SKM-1 (cell line): ENCODE measurements around the gene WBP1L.
"Not testable (repeated sequence)": the region's sequence is repeated elsewhere in the genome, so short reads cannot be mapped to it uniquely, and the experiment has no call there.

Experiments
- DNase-seq: peaks from one replicate; lab custom pipeline; 2025; ENCODE audit not compliant: unreplicated experiment; lab: John Stamatoyannopoulos, UW

Gene WBP1L

GRCh38 chr10:102721954-102722353, 21.8 kb upstream of the WBP1L start:
- no peak for DNase-seq

- no peak for DNase-seq
These were observed 19.8 kb upstream of the WBP1L start for GRCh38 chr10:102723989-102724388.

GRCh38 chr10:102726274-102726673, 17.5 kb upstream of the WBP1L start:
- DNase-seq, result no peak

GRCh38 chr10:102727037-102727818, 16.5 kb upstream of the WBP1L start:
- no peak for DNase-seq

- DNase-seq, result peak; percentile 49
These were observed 14.4 kb upstream of the WBP1L start for GRCh38 chr10:102729029-102730026.

- DNase-seq, result no peak
These were observed 12.4 kb upstream of the WBP1L start for GRCh38 chr10:102731222-102731800.

- DNase-seq, result no peak
These were observed 11.1 kb upstream of the WBP1L start for GRCh38 chr10:102732661-102733060.

GRCh38 chr10:102735065-102735562, 8.6 kb upstream of the WBP1L start:
- DNase-seq, result no peak

GRCh38 chr10:102738692-102739121, 5.0 kb upstream of the WBP1L start:
- DNase-seq, result peak; percentile 59

DNA sequence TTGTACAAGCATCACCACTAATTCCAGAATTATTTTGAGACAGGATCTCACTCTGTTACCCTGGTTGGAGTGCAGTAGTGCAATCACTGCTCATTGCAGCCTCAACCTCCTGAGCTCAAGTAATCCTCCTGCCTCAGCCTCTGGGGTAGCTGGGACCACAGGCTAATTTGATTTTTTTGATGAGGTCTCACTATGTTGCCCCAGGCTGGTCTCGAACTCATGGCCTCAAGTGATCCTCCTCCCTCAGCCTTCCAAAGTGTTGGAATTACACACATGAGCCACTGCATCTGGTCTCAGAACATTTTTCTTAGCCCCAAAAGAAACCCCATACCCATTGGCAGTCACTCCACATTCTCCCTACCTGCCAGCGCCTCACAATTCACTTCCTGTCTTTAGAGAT, 3.5 kb upstream of the WBP1L start:
- DNase-seq, result no peak

DNA sequence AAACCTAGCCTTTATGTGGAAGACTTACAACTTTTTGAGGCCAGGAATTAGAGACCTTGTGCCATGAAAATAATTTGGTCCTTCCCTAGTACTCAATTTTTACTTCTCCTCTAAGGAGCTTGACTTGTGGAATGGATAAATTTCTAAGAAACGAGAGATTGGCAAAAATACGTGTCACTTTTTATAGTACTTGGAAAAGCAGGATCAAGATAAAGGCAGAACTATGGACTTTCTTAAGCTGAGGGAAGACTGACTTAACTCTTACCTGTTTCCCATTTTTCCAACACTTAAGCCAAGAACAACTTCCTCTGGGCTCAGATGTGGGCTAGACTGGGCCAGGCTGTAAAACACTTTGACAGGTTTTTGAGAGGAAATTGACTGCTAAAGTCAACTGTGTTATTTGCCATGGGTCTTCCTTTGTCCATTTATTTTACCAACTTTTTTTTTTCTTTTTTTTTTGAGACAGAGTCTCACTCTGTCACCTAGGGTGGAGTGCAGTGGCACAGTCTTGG, 2.0 kb upstream of the WBP1L start:
- DNase-seq, result no peak

- not testable (repeated sequence) for DNase-seq
These were observed 1.4 kb upstream of the WBP1L start for GRCh38 chr10:102742313-102742712.

DNA sequence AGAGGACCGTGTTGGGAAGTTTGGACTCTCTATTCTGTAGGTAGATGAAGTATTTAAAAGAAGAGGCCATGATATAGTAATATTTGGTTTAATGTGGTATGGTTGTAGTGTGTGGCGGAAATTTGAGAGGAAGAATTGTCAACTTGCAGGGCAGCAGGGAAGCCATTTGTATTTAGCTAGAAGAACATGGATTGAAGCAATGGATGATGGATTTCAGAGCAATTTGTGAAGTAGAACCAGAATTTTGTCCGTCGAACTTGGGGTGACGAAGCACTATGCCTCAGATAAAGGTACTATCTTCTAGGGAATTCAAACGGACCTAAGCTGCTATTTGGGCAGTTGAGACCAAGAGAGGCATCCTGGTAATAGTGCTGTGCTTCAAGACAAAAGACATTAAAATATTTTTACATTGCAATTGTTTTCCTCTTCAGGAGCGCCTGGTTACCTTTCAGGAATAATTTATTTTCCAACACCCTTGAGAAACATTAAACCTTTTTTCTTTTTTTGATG, 615 bp upstream of the WBP1L start:
- DNase-seq, result no peak

GRCh38 chr10:102744374-102745051, 765 bp downstream of the WBP1L start:
- no peak for DNase-seq

DNA sequence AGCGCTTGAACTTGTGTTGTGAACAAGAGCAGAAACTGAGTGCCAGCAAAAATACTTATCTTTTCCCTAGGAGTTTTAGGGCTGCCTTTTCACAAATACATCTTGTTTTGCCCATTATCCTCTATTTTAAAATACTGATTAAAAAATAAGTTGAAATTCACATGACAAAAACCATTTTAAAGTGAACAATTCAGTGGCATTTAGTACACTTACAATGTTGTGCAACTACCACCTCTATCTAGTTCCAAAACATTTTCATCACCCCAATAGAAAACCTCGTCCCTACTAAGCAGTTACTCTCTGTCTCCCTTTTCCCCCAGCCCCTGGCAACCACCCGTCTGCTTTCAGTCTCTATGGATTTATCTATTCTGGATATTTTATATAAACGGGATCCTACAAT, 1.4 kb downstream of the WBP1L start:
- DNase-seq, result no peak

DNA sequence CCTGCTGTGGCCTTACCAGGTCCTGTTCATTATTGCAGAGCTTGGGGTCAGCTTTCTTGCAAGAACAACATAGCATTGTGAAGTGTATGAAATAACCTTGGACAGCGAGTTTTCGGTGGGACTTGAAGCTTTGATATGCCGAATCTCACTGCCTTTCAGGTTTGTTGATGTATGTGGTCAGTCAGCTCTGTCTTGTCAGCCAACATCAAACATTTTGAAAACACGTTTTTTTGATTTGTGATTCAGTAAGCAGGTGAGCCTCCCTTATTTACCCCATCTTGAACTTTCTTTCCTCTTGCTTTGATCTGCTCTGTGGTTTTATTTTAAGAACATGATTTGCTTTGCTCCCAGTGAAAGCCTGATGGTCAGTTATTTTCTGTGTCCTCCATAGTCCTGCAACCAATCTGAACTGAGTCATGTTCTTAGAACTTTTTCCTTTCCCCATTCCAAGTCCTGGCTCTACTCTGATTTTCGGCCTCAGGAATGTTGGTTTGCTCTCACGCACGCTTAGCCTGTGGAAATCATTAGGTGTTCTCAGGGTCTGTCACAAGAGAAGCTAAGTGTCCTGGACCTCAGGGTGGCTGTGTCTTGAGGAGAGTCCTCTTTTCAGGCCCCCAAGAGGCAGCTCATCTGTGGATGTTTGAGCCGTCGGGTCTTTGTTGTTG, 8.7 kb downstream of the WBP1L start:
- DNase-seq, result no peak

GRCh38 chr10:102752934-102753664, 9.4 kb downstream of the WBP1L start:
- peak; percentile 29 for DNase-seq

- DNase-seq, result no peak
These were observed 10.0 kb downstream of the WBP1L start for GRCh38 chr10:102753718-102754117.

DNA sequence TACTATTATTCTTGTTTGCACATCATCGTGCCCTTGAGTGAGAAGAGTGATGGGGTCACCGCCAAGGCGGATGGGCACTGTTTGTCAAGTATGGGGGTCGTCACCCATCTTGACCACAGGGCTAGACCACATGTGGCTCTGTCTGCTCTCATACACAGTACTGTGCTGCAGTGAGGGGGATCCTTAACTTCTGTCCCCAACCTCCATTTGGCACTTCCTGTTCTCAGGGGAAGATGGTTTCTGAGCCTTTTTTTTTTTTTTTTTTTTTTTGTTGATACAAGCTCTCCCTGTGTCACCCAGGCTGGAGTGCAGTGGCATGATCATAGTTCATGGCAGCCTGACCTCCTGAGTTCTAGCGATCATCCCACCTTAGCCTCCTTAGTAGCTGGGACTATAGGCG, 13.6 kb downstream of the WBP1L start:
- no peak for DNase-seq
